ENCODE results near the gene NPC2. TPM values are rescaled to one million over a fixed set of nuclear protein-coding genes. Genes with fewer than 3 reads are reported as not detected.

NPC2 gene
- total RNA-seq, 2 donors from 2014 or later, result 625 to 762 TPM

DNA sequence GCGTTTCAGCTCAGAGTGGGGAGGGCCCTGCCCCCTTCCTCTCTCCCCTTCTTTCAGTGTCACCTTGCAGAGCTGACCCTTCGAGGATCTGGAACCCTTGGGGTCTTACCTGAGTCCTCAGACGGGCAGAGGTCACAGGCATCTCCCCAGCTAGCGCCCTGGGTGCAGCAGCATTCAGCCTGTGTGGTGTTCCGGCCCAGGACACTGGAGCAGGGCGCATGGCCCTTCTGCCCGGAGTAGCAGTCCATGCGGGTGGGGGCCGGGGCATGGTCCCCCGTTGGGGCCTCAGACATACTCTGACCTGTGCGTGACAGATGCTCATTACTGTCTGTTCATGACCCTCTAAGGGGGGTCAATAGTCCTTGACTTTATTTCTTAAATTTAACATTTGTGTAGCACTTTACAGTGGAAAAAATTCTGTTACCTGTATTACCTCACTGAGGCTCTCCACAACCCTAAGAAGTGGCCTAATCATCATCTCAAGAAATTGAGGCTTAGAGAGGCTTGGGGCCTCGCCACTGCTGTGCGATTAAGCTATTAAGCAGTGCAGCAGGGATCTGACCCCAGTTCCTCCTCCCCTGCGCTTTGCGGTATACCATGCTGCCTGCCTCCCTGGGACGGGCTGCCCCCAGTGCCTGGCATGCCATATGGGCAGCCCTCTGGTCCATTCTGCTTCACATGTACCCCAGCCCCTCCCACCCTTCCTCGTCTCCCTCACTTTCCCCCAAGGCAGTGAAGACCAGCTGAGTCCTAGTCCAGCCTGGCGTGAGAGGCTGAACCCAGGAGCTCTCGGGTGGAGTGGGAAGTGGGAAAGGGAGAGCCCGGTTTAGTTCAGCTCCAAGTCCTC, 12.0 kb upstream of the NPC2 start:
- no peaks in the 10 kb centered on the region for H3K9me3 ChIP-seq
- intact Hi-C loops (cut with DNase I), result loop anchor here (10.0 kb wide), 1 partner anchor 290 kb away; no protein-coding TSS in a partner anchor
- no peak overlapping the region for H3K4me3 ChIP-seq
- H3K4me1 ChIP-seq (replicated peaks), result no peaks in the 10 kb centered on the region
- WGBS, result 93% methylated on average over 20 of the region's 20 CpGs
- no peak for TF ChIP-seq POLR2A (IDR thresholded peaks at IDR 0.05)
- no peak for TF ChIP-seq POLR2AphosphoS5 (IDR thresholded peaks at IDR 0.05)
- TF ChIP-seq, protein P1, sequence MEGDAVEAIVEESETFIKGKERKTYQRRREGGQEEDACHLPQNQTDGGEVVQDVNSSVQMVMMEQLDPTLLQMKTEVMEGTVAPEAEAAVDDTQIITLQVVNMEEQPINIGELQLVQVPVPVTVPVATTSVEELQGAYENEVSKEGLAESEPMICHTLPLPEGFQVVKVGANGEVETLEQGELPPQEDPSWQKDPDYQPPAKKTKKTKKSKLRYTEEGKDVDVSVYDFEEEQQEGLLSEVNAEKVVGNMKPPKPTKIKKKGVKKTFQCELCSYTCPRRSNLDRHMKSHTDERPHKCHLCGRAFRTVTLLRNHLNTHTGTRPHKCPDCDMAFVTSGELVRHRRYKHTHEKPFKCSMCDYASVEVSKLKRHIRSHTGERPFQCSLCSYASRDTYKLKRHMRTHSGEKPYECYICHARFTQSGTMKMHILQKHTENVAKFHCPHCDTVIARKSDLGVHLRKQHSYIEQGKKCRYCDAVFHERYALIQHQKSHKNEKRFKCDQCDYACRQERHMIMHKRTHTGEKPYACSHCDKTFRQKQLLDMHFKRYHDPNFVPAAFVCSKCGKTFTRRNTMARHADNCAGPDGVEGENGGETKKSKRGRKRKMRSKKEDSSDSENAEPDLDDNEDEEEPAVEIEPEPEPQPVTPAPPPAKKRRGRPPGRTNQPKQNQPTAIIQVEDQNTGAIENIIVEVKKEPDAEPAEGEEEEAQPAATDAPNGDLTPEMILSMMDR (IDR thresholded peaks at IDR 0.05), result no peak
- no peak overlapping the region for H3K27ac ChIP-seq
- H3K36me3 ChIP-seq, result no peaks in the 10 kb centered on the region
- DNase-seq (ENCODE audit: low spot score), result no peak
- no peaks in the 10 kb centered on the region for H3K27me3 ChIP-seq (replicated peaks; ENCODE audit: insufficient read depth)

DNA sequence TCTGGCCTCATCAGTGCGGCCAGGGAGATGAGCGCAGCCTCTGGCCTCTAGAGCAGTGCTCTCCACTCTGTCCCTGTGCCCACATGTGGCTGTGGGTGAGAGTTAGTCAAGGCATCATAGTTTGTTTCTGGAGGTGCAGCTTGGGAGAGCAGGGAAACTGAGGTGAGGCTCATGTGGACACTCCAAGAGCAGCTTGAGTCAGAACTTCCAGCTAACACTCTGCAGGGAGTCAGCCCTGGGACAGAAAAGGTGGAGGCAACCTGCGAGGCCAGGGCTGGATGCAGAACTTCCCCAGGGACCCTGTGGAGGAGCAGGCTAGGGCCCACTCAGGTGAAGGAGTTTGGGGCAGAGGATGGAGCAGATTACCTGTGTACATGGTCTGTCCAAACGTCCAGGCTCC, 11.3 kb upstream of the NPC2 start:
- DNase-seq (ENCODE audit: low spot score), result no peak

DNA sequence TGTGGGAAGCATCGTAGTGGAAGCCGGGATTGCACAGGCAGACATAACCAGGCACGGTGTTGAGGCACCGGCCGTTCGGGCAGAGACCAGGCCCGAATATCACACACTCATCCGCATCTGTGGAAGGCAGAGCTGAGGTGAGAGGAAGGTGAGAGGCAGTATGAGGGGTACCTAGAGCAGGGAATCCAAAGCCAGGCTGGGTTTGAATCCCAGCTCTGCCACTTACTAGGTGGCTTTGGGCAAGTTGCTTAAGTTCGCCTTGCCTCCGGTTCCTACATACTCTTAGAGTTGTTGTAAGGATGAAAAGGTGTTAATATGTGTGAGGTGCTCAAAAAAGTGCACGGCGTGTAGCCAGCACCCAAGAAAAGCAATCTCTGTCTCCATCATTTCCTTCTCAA, 10.8 kb upstream of the NPC2 start:
- no peak for DNase-seq (ENCODE audit: low spot score)
- H3K27me3 ChIP-seq (replicated peaks; ENCODE audit: insufficient read depth), result no peaks in the 10 kb centered on the region
- H3K27ac ChIP-seq, result no peak overlapping the region
- no peaks in the 10 kb centered on the region for H3K4me1 ChIP-seq (replicated peaks)
- H3K9me3 ChIP-seq, result no peaks in the 10 kb centered on the region
- TF ChIP-seq, protein P1 (IDR thresholded peaks at IDR 0.05), result no peak
- TF ChIP-seq POLR2A (IDR thresholded peaks at IDR 0.05) (no peak), POLR2AphosphoS5 (IDR thresholded peaks at IDR 0.05) (no peak)
- H3K36me3 ChIP-seq, result no peaks in the 10 kb centered on the region
- no peak overlapping the region for H3K4me3 ChIP-seq
- intact Hi-C loops (cut with DNase I), result loop anchor here (10.0 kb wide), 1 partner anchor 291 kb away; no protein-coding TSS in a partner anchor
- WGBS, result 93% methylated on average over 12 of the region's 12 CpGs

More for the DNA sequence above, 11.3 kb upstream of the NPC2 start:
- WGBS, result 89% methylated on average over 4 of the region's 4 CpGs
- Histone ChIP-seq H3K9me3 (no peaks in the 10 kb centered on the region), H3K4me3 (no peak overlapping the region), H3K27ac (no peak overlapping the region), H3K27me3 (replicated peaks; ENCODE audit: insufficient read depth) (no peaks in the 10 kb centered on the region), H3K4me1 (replicated peaks) (no peaks in the 10 kb centered on the region), H3K36me3 (no peaks in the 10 kb centered on the region)
- TF ChIP-seq, protein P1 (IDR thresholded peaks at IDR 0.05), result no peak
- TF ChIP-seq POLR2A (IDR thresholded peaks at IDR 0.05) (no peak), POLR2AphosphoS5 (IDR thresholded peaks at IDR 0.05) (no peak)
- intact Hi-C loops (cut with DNase I), result loop anchor here (10.0 kb wide), 1 partner anchor 290 kb away; no protein-coding TSS in a partner anchor

DNA sequence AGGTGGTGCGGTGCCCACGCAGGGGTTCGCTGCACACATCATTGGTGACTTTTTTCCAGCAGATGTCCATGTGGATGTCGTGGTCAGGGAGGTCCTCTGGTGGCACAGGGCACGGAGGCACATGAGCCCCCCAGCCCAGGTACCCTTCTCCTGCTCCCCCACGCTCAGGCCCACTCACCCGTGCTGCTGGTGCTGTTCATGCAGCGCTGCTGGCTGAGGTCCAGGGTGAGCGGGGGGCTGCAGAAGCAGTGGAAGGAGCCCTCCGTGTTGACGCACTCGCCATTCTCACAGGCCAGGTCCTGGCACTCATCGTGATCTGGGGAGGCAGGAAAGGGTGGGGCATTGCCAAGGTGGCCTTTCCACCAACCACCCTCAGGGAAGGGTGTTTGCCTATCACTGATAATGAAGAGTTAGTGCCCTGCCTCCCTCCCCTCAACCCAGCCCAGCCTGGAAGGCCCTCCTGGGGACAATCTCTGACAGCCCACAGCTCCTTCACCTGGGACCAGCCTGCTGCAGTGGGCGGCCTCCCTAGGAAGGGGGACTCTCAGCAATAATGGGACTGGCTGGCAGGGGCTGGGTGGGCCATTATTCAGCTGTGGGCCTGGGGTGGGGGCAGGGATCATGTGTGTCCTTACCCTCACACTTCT, 10.3 kb upstream of the NPC2 start:
- Histone ChIP-seq H3K27ac (no peak overlapping the region), H3K36me3 (no peaks in the 10 kb centered on the region), H3K4me1 (replicated peaks) (no peaks in the 10 kb centered on the region), H3K4me3 (no peak overlapping the region), H3K27me3 (replicated peaks; ENCODE audit: insufficient read depth) (no peaks in the 10 kb centered on the region), H3K9me3 (no peaks in the 10 kb centered on the region)
- TF ChIP-seq POLR2A (IDR thresholded peaks at IDR 0.05) (no peak), POLR2AphosphoS5 (IDR thresholded peaks at IDR 0.05) (no peak)
- TF ChIP-seq, protein P1 (IDR thresholded peaks at IDR 0.05), result no peak
- 75% methylated on average over 14 of the region's 14 CpGs for WGBS
- DNase-seq (ENCODE audit: low spot score), result no peak
- intact Hi-C loops (cut with DNase I), result loop anchor here (10.0 kb wide), 1 partner anchor 291 kb away; no protein-coding TSS in a partner anchor
